Measurements from ENCODE around the gene TTLL5.

The TTLL5 gene

GRCh38 chr14:75634848-75635247 is 26.2 kb upstream of the TTLL5 start:
- H3K36me3 ChIP-seq (ENCODE audit: control insufficient read depth, low read length), result no peaks in the 10 kb centered on the region
- no peaks in the 10 kb centered on the region for H3F3A ChIP-seq (ENCODE audit: control insufficient read depth, insufficient read depth)
- no peak overlapping the region for H3K27ac ChIP-seq (ENCODE audit: low read depth, low read length)
- no peak for TF ChIP-seq EZH2phosphoT487 (IDR thresholded peaks at IDR 0.05; ENCODE audit: borderline replicate concordance, low read length)
- TF ChIP-seq, protein P1, sequence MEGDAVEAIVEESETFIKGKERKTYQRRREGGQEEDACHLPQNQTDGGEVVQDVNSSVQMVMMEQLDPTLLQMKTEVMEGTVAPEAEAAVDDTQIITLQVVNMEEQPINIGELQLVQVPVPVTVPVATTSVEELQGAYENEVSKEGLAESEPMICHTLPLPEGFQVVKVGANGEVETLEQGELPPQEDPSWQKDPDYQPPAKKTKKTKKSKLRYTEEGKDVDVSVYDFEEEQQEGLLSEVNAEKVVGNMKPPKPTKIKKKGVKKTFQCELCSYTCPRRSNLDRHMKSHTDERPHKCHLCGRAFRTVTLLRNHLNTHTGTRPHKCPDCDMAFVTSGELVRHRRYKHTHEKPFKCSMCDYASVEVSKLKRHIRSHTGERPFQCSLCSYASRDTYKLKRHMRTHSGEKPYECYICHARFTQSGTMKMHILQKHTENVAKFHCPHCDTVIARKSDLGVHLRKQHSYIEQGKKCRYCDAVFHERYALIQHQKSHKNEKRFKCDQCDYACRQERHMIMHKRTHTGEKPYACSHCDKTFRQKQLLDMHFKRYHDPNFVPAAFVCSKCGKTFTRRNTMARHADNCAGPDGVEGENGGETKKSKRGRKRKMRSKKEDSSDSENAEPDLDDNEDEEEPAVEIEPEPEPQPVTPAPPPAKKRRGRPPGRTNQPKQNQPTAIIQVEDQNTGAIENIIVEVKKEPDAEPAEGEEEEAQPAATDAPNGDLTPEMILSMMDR (IDR thresholded peaks at IDR 0.05; ENCODE audit: low read depth, low read length, poor library complexity, severe bottlenecking), result no peak
- no peaks in the 10 kb centered on the region for H3K9me3 ChIP-seq (ENCODE audit: control insufficient read depth, insufficient read depth, low read length)
- H3K4me3 ChIP-seq (ENCODE audit: low read length), result no peak overlapping the region
- H3K4me1 ChIP-seq (ENCODE audit: control insufficient read depth, low read length), result no peaks in the 10 kb centered on the region
- H3K79me2 ChIP-seq (ENCODE audit: control insufficient read depth, low read length), result no peaks in the 10 kb centered on the region
- H3K9me2 ChIP-seq (replicated peaks; ENCODE audit: control insufficient read depth, low read length), result no peaks in the 10 kb centered on the region
- H4K20me1 ChIP-seq (ENCODE audit: control insufficient read depth, insufficient read depth, low read depth, low read length), result no peaks in the 10 kb centered on the region
- H3K27me3 ChIP-seq (ENCODE audit: control insufficient read depth, low read length), result peaks cover 12% of the 10 kb centered on the region; the same call in 1 of the 2 replicates
- H3K4me2 ChIP-seq (ENCODE audit: low read length), result no peak overlapping the region

DNA sequence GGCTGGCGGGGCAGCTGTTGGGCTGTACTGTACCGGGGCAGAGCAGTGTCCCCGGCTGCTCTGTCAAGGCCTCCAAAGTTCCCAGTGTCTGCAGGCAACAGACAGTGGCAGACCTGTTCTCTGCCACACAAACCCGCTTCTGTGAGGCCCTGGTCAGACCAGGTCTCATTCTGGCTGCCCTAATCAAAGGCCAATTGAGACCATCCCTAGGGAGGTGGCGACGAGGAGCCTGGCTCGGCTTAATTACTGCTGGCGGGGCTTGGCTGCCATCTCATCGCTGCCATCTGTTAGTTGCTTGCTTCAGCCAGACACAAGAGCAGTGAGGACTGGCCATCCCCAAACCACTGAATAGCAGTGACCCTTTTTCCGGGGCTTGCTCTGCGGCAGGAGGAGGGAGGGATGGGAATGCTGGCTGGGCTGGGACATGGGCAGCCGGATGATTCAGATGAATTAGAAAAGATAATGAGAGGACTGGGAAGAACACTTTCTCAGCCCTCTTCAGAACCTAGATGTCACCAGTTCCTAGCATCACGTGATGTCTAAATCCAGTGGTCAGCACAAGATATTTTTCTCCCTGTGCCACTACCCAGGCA is 24.9 kb upstream of the TTLL5 start:
- no peaks in the 10 kb centered on the region for H3K9me3 ChIP-seq (ENCODE audit: control insufficient read depth, insufficient read depth, low read length)
- TF ChIP-seq EZH2phosphoT487 (IDR thresholded peaks at IDR 0.05; ENCODE audit: borderline replicate concordance, low read length), result no peak
- TF ChIP-seq, protein P1 (IDR thresholded peaks at IDR 0.05; ENCODE audit: low read depth, low read length, poor library complexity, severe bottlenecking), result no peak
- H3K27me3 ChIP-seq (ENCODE audit: control insufficient read depth, low read length), result peaks cover 12% of the 10 kb centered on the region; the same call in 1 of the 2 replicates
- H3K79me2 ChIP-seq (ENCODE audit: control insufficient read depth, low read length), result no peaks in the 10 kb centered on the region
- H4K20me1 ChIP-seq (ENCODE audit: control insufficient read depth, insufficient read depth, low read depth, low read length), result no peaks in the 10 kb centered on the region
- no peaks in the 10 kb centered on the region for H3F3A ChIP-seq (ENCODE audit: control insufficient read depth, insufficient read depth)
- H3K4me1 ChIP-seq (ENCODE audit: control insufficient read depth, low read length), result no peaks in the 10 kb centered on the region
- no peaks in the 10 kb centered on the region for H3K9me2 ChIP-seq (replicated peaks; ENCODE audit: control insufficient read depth, low read length)
- H3K27ac ChIP-seq (ENCODE audit: low read depth, low read length), result no peak overlapping the region
- H3K36me3 ChIP-seq (ENCODE audit: control insufficient read depth, low read length), result no peaks in the 10 kb centered on the region
- no peak overlapping the region for H3K4me3 ChIP-seq (ENCODE audit: low read length)
- H3K4me2 ChIP-seq (ENCODE audit: low read length), result no peak overlapping the region

- no peaks in the 10 kb centered on the region for H3K27me3 ChIP-seq (ENCODE audit: control insufficient read depth, low read length)
- no peak overlapping the region for H3K4me2 ChIP-seq (ENCODE audit: low read length)
- no peaks in the 10 kb centered on the region for H3K9me2 ChIP-seq (replicated peaks; ENCODE audit: control insufficient read depth, low read length)
These were observed 20.2 kb upstream of the TTLL5 start for GRCh38 chr14:75640876-75641275.

More at GRCh38 chr14:75640876-75641275, 20.2 kb upstream of the TTLL5 start:
- no peaks in the 10 kb centered on the region for H3F3A ChIP-seq (ENCODE audit: control insufficient read depth, insufficient read depth)
- no peaks in the 10 kb centered on the region for H3K79me2 ChIP-seq (ENCODE audit: control insufficient read depth, low read length)
- TF ChIP-seq, protein P1 (IDR thresholded peaks at IDR 0.05; ENCODE audit: low read depth, low read length, poor library complexity, severe bottlenecking), result no peak
- no peak for TF ChIP-seq EZH2phosphoT487 (IDR thresholded peaks at IDR 0.05; ENCODE audit: borderline replicate concordance, low read length)
- H3K36me3 ChIP-seq (ENCODE audit: control insufficient read depth, low read length), result no peaks in the 10 kb centered on the region
- H3K9me3 ChIP-seq (ENCODE audit: control insufficient read depth, insufficient read depth, low read length), result no peaks in the 10 kb centered on the region
- no peaks in the 10 kb centered on the region for H3K4me1 ChIP-seq (ENCODE audit: control insufficient read depth, low read length)
- H3K4me3 ChIP-seq (ENCODE audit: low read length), result no peak overlapping the region
- no peaks in the 10 kb centered on the region for H4K20me1 ChIP-seq (ENCODE audit: control insufficient read depth, insufficient read depth, low read depth, low read length)
- no peak overlapping the region for H3K27ac ChIP-seq (ENCODE audit: low read depth, low read length)

Measured in DOHH2 (cell line).